Rectal smooth muscle tissue (tissue), 1 donor: ENCODE results near the gene GIMAP6.
A peak's percentile ranks its signal among the peaks of the same experiment; 100 is the strongest.
"Not testable (repeated sequence)": the region's sequence is repeated elsewhere in the genome, so short reads cannot be mapped to it uniquely, and the experiment has no call there.

ENCODE experiments used
- H3K27ac ChIP-seq: one replicate; pipeline ENCODE4 v1.7.0; 2013; ENCODE audit warnings: low read depth, low read length, inconsistent platforms
- H3K27me3 ChIP-seq: one replicate; pipeline ENCODE4 v1.7.0; 2013; ENCODE audit warnings: low read length; ENCODE audit not compliant: control insufficient read depth, insufficient read depth
- H3K36me3 ChIP-seq: one replicate; pipeline ENCODE4 v1.7.0; 2013; ENCODE audit warnings: low read length; ENCODE audit not compliant: control insufficient read depth, insufficient read depth
- H3K4me1 ChIP-seq: one replicate; pipeline ENCODE4 v1.7.0; 2013; ENCODE audit warnings: low read length; ENCODE audit not compliant: control insufficient read depth, insufficient read depth
- H3K4me3 ChIP-seq: one replicate; pipeline ENCODE4 v1.7.0; 2013; ENCODE audit warnings: low read length
- H3K9ac ChIP-seq: one replicate; pipeline ENCODE4 v1.7.0; 2013; ENCODE audit warnings: low read length

GIMAP6 gene

GRCh38 chr7:150595361-150595760 lies 36.8 kb downstream of the GIMAP6 start:
- Histone ChIP-seq H3K9ac (no peak overlapping the region), H3K4me1 (no peaks in the 10 kb centered on the region), H3K27me3 (no peaks in the 10 kb centered on the region), H3K36me3 (no peaks in the 10 kb centered on the region), H3K4me3 (no peak overlapping the region), H3K27ac (no peak overlapping the region)

GRCh38 chr7:150594805-150595204 lies 37.4 kb downstream of the GIMAP6 start:
- H3K27me3 ChIP-seq = no peaks in the 10 kb centered on the region
- H3K36me3 ChIP-seq = no peaks in the 10 kb centered on the region
- no peak overlapping the region for H3K27ac ChIP-seq
- H3K4me3 ChIP-seq = no peak overlapping the region
- no peak overlapping the region for H3K9ac ChIP-seq
- H3K4me1 ChIP-seq = no peaks in the 10 kb centered on the region

- H3K27me3 ChIP-seq = no peaks in the 10 kb centered on the region
- no peak overlapping the region for H3K27ac ChIP-seq
- H3K4me1 ChIP-seq = no peaks in the 10 kb centered on the region
- H3K4me3 ChIP-seq = no peak overlapping the region
- no peaks in the 10 kb centered on the region for H3K36me3 ChIP-seq
- no peak overlapping the region for H3K9ac ChIP-seq
Observed at GRCh38 chr7:150587551-150587950, 44.6 kb downstream of the GIMAP6 start.

DNA sequence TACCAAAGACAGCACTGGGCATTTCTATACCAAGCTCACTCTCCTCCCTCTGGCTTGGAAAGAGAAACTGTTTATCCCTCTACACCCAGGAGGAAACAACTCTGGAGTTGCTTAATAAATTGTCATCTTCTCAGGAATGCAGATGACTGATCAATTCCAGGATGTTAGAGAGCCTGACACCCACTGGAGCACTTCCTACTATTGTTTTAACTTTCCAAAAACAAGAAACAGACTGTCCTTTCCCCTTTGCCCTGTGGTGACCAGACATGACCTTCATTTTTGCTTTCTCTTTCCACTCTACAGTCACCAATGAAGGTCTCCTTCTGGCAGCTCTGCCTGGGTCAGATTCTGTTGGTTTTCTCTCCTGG lies 45.4 kb downstream of the GIMAP6 start:
- Histone ChIP-seq H3K27ac (peak overlapping the region; percentile 27), H3K4me1 (no peaks in the 10 kb centered on the region), H3K4me3 (no peak overlapping the region), H3K27me3 (no peaks in the 10 kb centered on the region), H3K9ac (no peak overlapping the region), H3K36me3 (no peaks in the 10 kb centered on the region)

DNA sequence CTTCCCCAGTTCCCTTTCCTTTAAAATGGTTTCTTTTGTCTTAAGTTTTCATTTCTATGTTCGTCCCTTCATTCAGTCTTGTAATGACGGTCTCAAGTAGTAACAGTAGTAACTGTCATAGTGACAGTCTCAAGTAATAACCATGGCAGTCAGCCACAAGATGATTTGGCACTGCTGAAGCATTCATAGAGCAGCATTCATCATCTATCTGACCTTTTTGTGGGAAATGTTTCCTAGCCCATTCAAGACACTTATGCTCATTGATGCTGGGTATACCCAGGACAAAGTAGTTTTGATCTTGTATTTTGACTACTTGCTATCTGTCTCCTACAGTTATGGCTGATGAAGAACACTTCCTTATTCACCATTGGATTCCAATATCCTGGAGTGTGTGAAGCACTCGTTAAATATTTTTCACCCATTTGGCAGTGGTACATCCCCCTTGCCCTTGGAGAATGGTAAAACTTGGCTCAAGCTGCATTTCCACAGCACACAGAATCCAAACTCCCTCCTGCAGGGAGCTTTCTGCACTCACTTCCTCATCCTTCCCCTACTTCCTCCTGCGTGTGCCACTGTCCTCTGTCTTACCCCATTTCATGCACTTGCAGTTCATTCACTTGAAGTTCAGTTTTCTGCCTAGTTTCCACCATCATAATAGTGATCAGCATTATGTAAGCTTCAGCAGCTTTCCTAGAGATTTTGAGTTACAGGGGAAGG lies 46.0 kb downstream of the GIMAP6 start:
- Histone ChIP-seq H3K4me1 (no peaks in the 10 kb centered on the region), H3K9ac (no peak overlapping the region), H3K4me3 (no peak overlapping the region), H3K27ac (peak overlapping the region; percentile 19), H3K27me3 (no peaks in the 10 kb centered on the region), H3K36me3 (no peaks in the 10 kb centered on the region)

DNA sequence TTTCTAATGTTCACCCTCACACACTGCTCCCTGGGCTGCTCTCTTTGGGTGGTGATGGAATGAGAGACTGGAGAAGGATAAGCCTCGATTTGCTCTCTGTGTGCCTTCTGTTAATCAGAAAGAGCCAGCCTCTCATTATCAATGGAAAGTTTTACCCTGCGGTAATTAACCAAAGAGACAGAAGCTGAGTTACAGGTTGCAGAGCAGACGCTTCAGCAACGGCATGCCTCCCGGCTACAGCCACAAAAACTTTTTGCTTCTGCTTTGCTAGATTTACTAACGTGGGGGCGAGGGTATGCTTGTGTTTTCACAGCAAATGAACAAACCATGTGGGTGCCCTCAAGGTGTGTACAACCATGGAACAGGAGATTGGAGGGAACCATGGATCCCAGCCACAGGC lies 47.0 kb downstream of the GIMAP6 start:
- Histone ChIP-seq H3K4me1 (no peaks in the 10 kb centered on the region), H3K27me3 (no peaks in the 10 kb centered on the region), H3K4me3 (no peak overlapping the region), H3K27ac (no peak overlapping the region), H3K36me3 (no peaks in the 10 kb centered on the region), H3K9ac (no peak overlapping the region)

DNA sequence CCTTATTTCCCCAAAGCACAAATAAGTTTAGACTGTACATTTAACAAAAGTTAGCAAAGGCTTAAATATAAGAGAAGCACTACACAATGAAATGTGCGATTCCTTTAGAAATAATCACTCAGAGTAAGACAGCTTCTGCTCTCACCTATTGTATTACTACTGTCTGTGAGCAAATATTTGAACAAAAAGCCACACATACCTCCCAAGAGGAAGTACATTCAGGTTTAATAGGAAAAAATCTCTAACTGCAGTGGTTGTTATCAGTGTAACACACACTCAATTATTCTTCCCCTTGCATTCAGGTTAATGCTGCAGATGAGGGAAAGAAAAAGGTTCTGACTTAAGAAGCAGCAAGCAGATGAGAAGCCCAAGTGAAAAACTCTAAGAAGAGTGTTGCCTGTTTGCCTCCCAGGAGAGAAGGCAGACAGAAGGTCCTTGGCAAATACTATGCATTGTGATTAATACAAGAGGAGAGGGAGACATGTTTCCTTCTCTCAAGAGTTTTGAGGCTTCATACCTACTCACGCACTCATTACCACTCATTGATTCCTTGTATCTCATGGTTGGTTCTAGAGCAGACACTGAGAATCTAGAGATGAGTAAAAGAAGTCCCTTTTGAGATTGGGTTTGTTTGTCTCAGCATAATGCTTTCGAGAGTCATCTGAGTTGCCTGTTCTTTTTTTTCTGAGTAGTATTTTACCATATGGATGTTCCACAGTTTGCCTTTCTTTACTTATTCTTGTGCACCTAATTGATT lies 51.4 kb downstream of the GIMAP6 start:
- H3K9ac ChIP-seq = no peak overlapping the region
- H3K4me1 ChIP-seq = no peaks in the 10 kb centered on the region
- H3K27me3 ChIP-seq = no peaks in the 10 kb centered on the region
- H3K4me3 ChIP-seq = no peak overlapping the region
- H3K27ac ChIP-seq = no peak overlapping the region
- no peaks in the 10 kb centered on the region for H3K36me3 ChIP-seq

GRCh38 chr7:150579979-150580637 lies 52.1 kb downstream of the GIMAP6 start:
- H3K27me3 ChIP-seq, H3K36me3 ChIP-seq, H3K27ac ChIP-seq, H3K9ac ChIP-seq, H3K4me3 ChIP-seq, H3K4me1 ChIP-seq: not testable (repeated sequence)
